ENCODE measurements around the gene CANX. TPM values are rescaled to one million over a fixed set of nuclear protein-coding genes. Genes with fewer than 3 reads are reported as not detected.
A peak's percentile ranks its signal among the peaks of the same experiment; 100 is the strongest.

The CANX gene
- total and polyA plus RNA-seq, 9 of the 15 experiments (the other 6 are each of a cell fraction or from before 2014, with no cell fraction given), result 155 to 893 (median 589) TPM

GRCh38 chr5:179762079-179762780 is 63.5 kb downstream of the CANX start (continued):
- TF ChIP-seq RREB1 (CRISPR knock-in tag; IDR thresholded peaks at IDR 0.05) (0 out of 2 replicates have a peak, but pooled peaks have one; percentile 46), TRIM25 (IDR thresholded peaks at IDR 0.05; ENCODE audit: borderline replicate concordance) (no peak), ETS2 (tag; IDR thresholded peaks at IDR 0.05; ENCODE audit: borderline replicate concordance, poor library complexity, severe bottlenecking) (no peak), ZNF316 (IDR thresholded peaks at IDR 0.05) (no peak), LARP7 (IDR thresholded peaks at IDR 0.05) (no peak), MNT (conservative IDR thresholded peaks at IDR 0.05) (peak; percentile 46 to 72), ZNF165 (CRISPR knock-in tag; IDR thresholded peaks at IDR 0.05; ENCODE audit: borderline replicate concordance) (no peak), ZFP1 (CRISPR knock-in tag; IDR thresholded peaks at IDR 0.05) (no peak), POLR2AphosphoS5 (IDR thresholded peaks at IDR 0.05; ENCODE audit: control insufficient read depth, insufficient read depth, low read depth, low read length) (no peak), ARID3B (CRISPR knock-in tag; IDR thresholded peaks at IDR 0.05; ENCODE audit: borderline replicate concordance) (no peak), PPARD (CRISPR knock-in tag; IDR thresholded peaks at IDR 0.05) (no peak), L3MBTL2 (IDR thresholded peaks at IDR 0.05) (peak; percentile 48), ELF4 (CRISPR knock-in tag; IDR thresholded peaks at IDR 0.05) (0 out of 2 replicates have a peak, but pooled peaks have one; percentile 26), DPF2 (IDR thresholded peaks at IDR 0.05) (0 out of 2 replicates have a peak, but pooled peaks have one; percentile 22)
